ENCODE data around the gene POC5.
A peak's percentile ranks its signal among the peaks of the same experiment; 100 is the strongest.
"Not testable (repeated sequence)": the region's sequence is repeated elsewhere in the genome, so short reads cannot be mapped to it uniquely, and the experiment has no call there.

Gene POC5

GRCh38 chr5:75701856-75702255 lies 15.4 kb downstream of the POC5 start:
- DNase-seq = no peak

- not testable (repeated sequence) for DNase-seq
Observed at GRCh38 chr5:75695472-75696351, 21.5 kb downstream of the POC5 start.

GRCh38 chr5:75694781-75695180 lies 22.5 kb downstream of the POC5 start:
- DNase-seq = no peak

- no peak for DNase-seq
Observed at GRCh38 chr5:75690669-75691068, 26.6 kb downstream of the POC5 start.

- DNase-seq = no peak
Observed at GRCh38 chr5:75686480-75686879, 30.8 kb downstream of the POC5 start.

- no peak for DNase-seq
Observed at GRCh38 chr5:75685141-75685540, 32.1 kb downstream of the POC5 start.

GRCh38 chr5:75681125-75681830 lies 36.0 kb downstream of the POC5 start:
- peak; percentile 8 for DNase-seq

- no peak for DNase-seq
Observed at GRCh38 chr5:75678155-75678554, 39.1 kb downstream of the POC5 start.

GRCh38 chr5:75677607-75678006 lies 39.6 kb downstream of the POC5 start:
- no peak for DNase-seq

- DNase-seq = no peak
Observed at GRCh38 chr5:75675783-75676182, 41.5 kb downstream of the POC5 start.

- DNase-seq = no peak
Observed at GRCh38 chr5:75672616-75673015, 44.6 kb downstream of the POC5 start.

GRCh38 chr5:75671506-75671905 lies 45.7 kb downstream of the POC5 start:
- DNase-seq = no peak

GRCh38 chr5:75670577-75670976 lies 46.7 kb downstream of the POC5 start:
- no peak for DNase-seq

GRCh38 chr5:75668977-75669689 lies 48.1 kb downstream of the POC5 start:
- peak; percentile 37 for DNase-seq

- DNase-seq = no peak
Observed at GRCh38 chr5:75668445-75668844, 48.8 kb downstream of the POC5 start.

GRCh38 chr5:75667586-75667985 lies 49.7 kb downstream of the POC5 start:
- no peak for DNase-seq

- DNase-seq = no peak
Observed at GRCh38 chr5:75666801-75667200, 50.4 kb downstream of the POC5 start.

GRCh38 chr5:75664979-75665378 lies 52.3 kb downstream of the POC5 start:
- DNase-seq = no peak

- DNase-seq = no peak
Observed at GRCh38 chr5:75663579-75664284, 53.5 kb downstream of the POC5 start.

GRCh38 chr5:75662061-75662460 lies 55.2 kb downstream of the POC5 start:
- DNase-seq = no peak

GRCh38 chr5:75660678-75661465 lies 56.4 kb downstream of the POC5 start:
- no peak for DNase-seq

- DNase-seq = no peak
Observed at GRCh38 chr5:75659791-75660450, 57.3 kb downstream of the POC5 start.

Data from DMS 273 treated with DMSO at 0.1 percent for 48 hours (cell line).